ENCODE data around the gene SEC11C.

GRCh38 chr18:59142274-59142673 lies 2.6 kb downstream of the SEC11C start:
- no peak for TF ChIP-seq ESRRA (CRISPR knock-in tag; IDR thresholded peaks at IDR 0.05; ENCODE audit: borderline replicate concordance)
- TF ChIP-seq, protein P1, sequence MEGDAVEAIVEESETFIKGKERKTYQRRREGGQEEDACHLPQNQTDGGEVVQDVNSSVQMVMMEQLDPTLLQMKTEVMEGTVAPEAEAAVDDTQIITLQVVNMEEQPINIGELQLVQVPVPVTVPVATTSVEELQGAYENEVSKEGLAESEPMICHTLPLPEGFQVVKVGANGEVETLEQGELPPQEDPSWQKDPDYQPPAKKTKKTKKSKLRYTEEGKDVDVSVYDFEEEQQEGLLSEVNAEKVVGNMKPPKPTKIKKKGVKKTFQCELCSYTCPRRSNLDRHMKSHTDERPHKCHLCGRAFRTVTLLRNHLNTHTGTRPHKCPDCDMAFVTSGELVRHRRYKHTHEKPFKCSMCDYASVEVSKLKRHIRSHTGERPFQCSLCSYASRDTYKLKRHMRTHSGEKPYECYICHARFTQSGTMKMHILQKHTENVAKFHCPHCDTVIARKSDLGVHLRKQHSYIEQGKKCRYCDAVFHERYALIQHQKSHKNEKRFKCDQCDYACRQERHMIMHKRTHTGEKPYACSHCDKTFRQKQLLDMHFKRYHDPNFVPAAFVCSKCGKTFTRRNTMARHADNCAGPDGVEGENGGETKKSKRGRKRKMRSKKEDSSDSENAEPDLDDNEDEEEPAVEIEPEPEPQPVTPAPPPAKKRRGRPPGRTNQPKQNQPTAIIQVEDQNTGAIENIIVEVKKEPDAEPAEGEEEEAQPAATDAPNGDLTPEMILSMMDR (IDR thresholded peaks at IDR 0.05), result no peak
- TF ChIP-seq TCF7 (CRISPR knock-in tag; IDR thresholded peaks at IDR 0.05; ENCODE audit: low read depth), result no peak
- TF ChIP-seq CBFB (CRISPR knock-in tag; IDR thresholded peaks at IDR 0.05; ENCODE audit: low read depth), result no peak
- TF ChIP-seq, protein P2, sequence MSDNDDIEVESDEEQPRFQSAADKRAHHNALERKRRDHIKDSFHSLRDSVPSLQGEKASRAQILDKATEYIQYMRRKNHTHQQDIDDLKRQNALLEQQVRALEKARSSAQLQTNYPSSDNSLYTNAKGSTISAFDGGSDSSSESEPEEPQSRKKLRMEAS (CRISPR knock-in tag; IDR thresholded peaks at IDR 0.05), result no peak
- no peak for TF ChIP-seq NR2C2 (CRISPR knock-in tag; IDR thresholded peaks at IDR 0.05)
- no peak for TF ChIP-seq NFATC4 (CRISPR knock-in tag; IDR thresholded peaks at IDR 0.05)
- TF ChIP-seq, protein P3, sequence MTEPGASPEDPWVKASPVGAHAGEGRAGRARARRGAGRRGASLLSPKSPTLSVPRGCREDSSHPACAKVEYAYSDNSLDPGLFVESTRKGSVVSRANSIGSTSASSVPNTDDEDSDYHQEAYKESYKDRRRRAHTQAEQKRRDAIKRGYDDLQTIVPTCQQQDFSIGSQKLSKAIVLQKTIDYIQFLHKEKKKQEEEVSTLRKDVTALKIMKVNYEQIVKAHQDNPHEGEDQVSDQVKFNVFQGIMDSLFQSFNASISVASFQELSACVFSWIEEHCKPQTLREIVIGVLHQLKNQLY (CRISPR knock-in tag; IDR thresholded peaks at IDR 0.05), result no peak
- no peak for TF ChIP-seq ETV6 (CRISPR knock-in tag; IDR thresholded peaks at IDR 0.05)
- TF ChIP-seq USF1 (CRISPR knock-in tag; IDR thresholded peaks at IDR 0.05), result no peak
- TF ChIP-seq CREB1 (CRISPR knock-in tag; IDR thresholded peaks at IDR 0.05), result no peak
- TF ChIP-seq ZNF512 (CRISPR knock-in tag; IDR thresholded peaks at IDR 0.05; ENCODE audit: borderline replicate concordance), result no peak

Data from WTC11 (cell line).